Brain pericyte (primary cell): ENCODE data around the gene RTP5.
"Not testable (repeated sequence)": the region's sequence is repeated elsewhere in the genome, so short reads cannot be mapped to it uniquely, and the experiment has no call there.

ENCODE experiments used
- DNase-seq: peaks from one replicate; pipeline ENCODE4 v3.0.0-alpha.2; 2012; ENCODE audit warnings: low read depth, low spot score

The RTP5 gene

GRCh38 chr2:241902357-241902991 is 32.9 kb downstream of the RTP5 start:
- DNase-seq: no peak

- DNase-seq: no peak
Measured at GRCh38 chr2:241903121-241904010, 33.8 kb downstream of the RTP5 start.

- DNase-seq: no peak
Measured at GRCh38 chr2:241904011-241904718, 34.6 kb downstream of the RTP5 start.

- DNase-seq: no peak
Measured at GRCh38 chr2:241904791-241905710, 35.5 kb downstream of the RTP5 start.

GRCh38 chr2:241905716-241906377 is 36.3 kb downstream of the RTP5 start:
- no peak for DNase-seq

GRCh38 chr2:241906378-241906770 is 36.8 kb downstream of the RTP5 start:
- DNase-seq: not testable (repeated sequence)

- no peak for DNase-seq
Measured at GRCh38 chr2:241906826-241907570, 37.5 kb downstream of the RTP5 start.

GRCh38 chr2:241907831-241908230 is 38.3 kb downstream of the RTP5 start:
- DNase-seq: not testable (repeated sequence)

- no peak for DNase-seq
Measured at GRCh38 chr2:241908686-241909420, 39.3 kb downstream of the RTP5 start.

- DNase-seq: no peak
Measured at GRCh38 chr2:241909769-241910168, 40.2 kb downstream of the RTP5 start.

GRCh38 chr2:241910604-241911520 is 41.3 kb downstream of the RTP5 start:
- no peak for DNase-seq

GRCh38 chr2:241911551-241911950 is 42.0 kb downstream of the RTP5 start:
- DNase-seq: no peak

- DNase-seq: no peak
Measured at GRCh38 chr2:241912021-241912555, 42.6 kb downstream of the RTP5 start.

GRCh38 chr2:241913703-241914102 is 44.2 kb downstream of the RTP5 start:
- DNase-seq: no peak

GRCh38 chr2:241914542-241914941 is 45.0 kb downstream of the RTP5 start:
- DNase-seq: no peak

- not testable (repeated sequence) for DNase-seq
Measured at GRCh38 chr2:241921631-241922030, 52.1 kb downstream of the RTP5 start.

- no peak for DNase-seq
Measured at GRCh38 chr2:241922411-241922810, 52.9 kb downstream of the RTP5 start.
